K562 (cell line): Measurements from ENCODE around the gene LGALS13. TPM values are rescaled to one million over a fixed set of nuclear protein-coding genes. Genes with fewer than 3 reads are reported as not detected.

ENCODE experiments used
- ATAC-seq: fragments of 200-7000 bp; cut with Tn5 transposase; 3 replicates; pipeline ENCODE4 v1.9.1; 2020; ENCODE audit warnings: moderate library complexity
- BruUV-seq: library from RNA; stranded (reverse); fragments of 400-500 nt; replicated peaks from 2 replicates; lab custom pipeline; 2021; lab: Mats Ljungman, UMichigan
- CTCF ChIA-PET: fragments of 300-600 bp; formaldehyde crosslinking; extraction: SDS; loops from one replicate; lab custom pipeline; 2021; ENCODE audit warnings: low intra/inter-chr PET ratio; lab: Yijun Ruan, JAX
- POLR2A ChIA-PET: fragments of 300-600, 350-650 bp; sonication (Branson Sonifier 250); formaldehyde crosslinking; extraction: SDS; loops from one replicate; lab custom pipeline; 2021; ENCODE audit warnings: antibody characterized with exemption, inconsistent platforms; lab: Yijun Ruan, JAX
- DNase-seq, 4 experiments: peaks; one replicate each; pipeline versions ENCODE4 v3.0.0 to v3.0.0-alpha.2; 2011 to 2018; ENCODE audit warnings: low spot score in 3 of 4, mixed read lengths in 3 of 4; ENCODE audit errors: extremely low read depth in 1 of 4
- FAIRE-seq: peaks from 2 replicates; lab custom pipeline; 2011; peaks lifted over from hg19 to GRCh38; lab: Jason Lieb, UNC
- H2AFZ ChIP-seq: 2 replicates; pipeline ENCODE4 v1.6.0; 2011; ENCODE audit warnings: low read depth, low read length, control low read depth, inconsistent platforms
- H3K27ac ChIP-seq: fragments of 200-600 bp; 3 replicates; pipeline ENCODE4 v1.8.0; 2011; ENCODE audit warnings: low read depth, mild to moderate bottlenecking, control low read depth, inconsistent platforms, low read length, moderate library complexity, mixed read lengths; ENCODE audit errors: extremely low read depth
- H3K27me3 ChIP-seq, 2 experiments: fragments of 300-600 bp in 1 of 2; 2 replicates in 1 of 2; 3 replicates in 1 of 2; pipeline versions ENCODE4 v1.6.0 to v1.8.0; 2011; ENCODE audit warnings: inconsistent platforms in 2 of 2, low read length in 2 of 2, mild to moderate bottlenecking in 1 of 2, mixed read lengths in 1 of 2, moderate library complexity in 1 of 2; ENCODE audit not compliant: control insufficient read depth in 2 of 2, insufficient read depth in 2 of 2
- H3K36me3 ChIP-seq: fragments of 300-600 bp; 3 replicates; pipeline ENCODE4 v1.8.0; 2011; ENCODE audit warnings: mild to moderate bottlenecking, low read length, inconsistent platforms; ENCODE audit not compliant: control insufficient read depth, insufficient read depth
- H3K4me1 ChIP-seq, 2 experiments: fragments of 200-600 bp in 1 of 2; replicated peaks in 1 of 2; 2 replicates in 1 of 2; 3 replicates in 1 of 2; pipeline versions ENCODE4 v1.5.1 to v1.8.0; 2011; ENCODE audit warnings: inconsistent platforms in 2 of 2, low read length in 2 of 2, mild to moderate bottlenecking in 1 of 2, mixed read lengths in 1 of 2, moderate library complexity in 1 of 2; ENCODE audit not compliant: control insufficient read depth in 2 of 2, insufficient read depth in 2 of 2
- H3K4me2 ChIP-seq: 2 replicates; pipeline ENCODE4 v1.6.1; 2011; ENCODE audit warnings: low read length, control low read depth, inconsistent platforms, mixed read lengths; ENCODE audit not compliant: insufficient read depth
- H3K4me3 ChIP-seq: fragments of 200-600 bp; sonication (generic), shearing (Covaris generic); 2 replicates; pipeline ENCODE4 v1.5.1; 2016; ENCODE audit warnings: control low read depth, inconsistent platforms
- H3K79me2 ChIP-seq: fragments of 200-600 bp; 3 replicates; pipeline ENCODE4 v1.8.0; 2011; ENCODE audit warnings: low read length, inconsistent platforms; ENCODE audit not compliant: control insufficient read depth, insufficient read depth
- H3K9ac ChIP-seq, 2 experiments: 2 replicates each; pipeline versions ENCODE4 v1.6.0 to v1.6.1; 2011; ENCODE audit warnings: low read depth in 2 of 2, low read length in 2 of 2, control low read depth in 1 of 2, inconsistent platforms in 1 of 2, mild to moderate bottlenecking in 1 of 2, mixed read lengths in 1 of 2; ENCODE audit not compliant: insufficient read depth in 1 of 2
- H3K9me1 ChIP-seq: one replicate; pipeline ENCODE4 v1.6.0; 2011; ENCODE audit warnings: inconsistent platforms, mild to moderate bottlenecking, low read length, moderate library complexity; ENCODE audit not compliant: control insufficient read depth, insufficient read depth
- H3K9me3 ChIP-seq: replicated peaks from 2 replicates; pipeline ENCODE4 v1.5.1; 2011; ENCODE audit warnings: low read depth, low read length, inconsistent platforms; ENCODE audit not compliant: control insufficient read depth, insufficient read depth
- H4K20me1 ChIP-seq: replicated peaks from 2 replicates; pipeline ENCODE4 v1.6.1; 2011; ENCODE audit warnings: low read length, inconsistent platforms, mixed read lengths; ENCODE audit not compliant: control insufficient read depth, insufficient read depth
- ASH1L ChIP-seq: fragments of 450-650 bp; IDR thresholded peaks from 2 replicates; pipeline ENCODE4 v1.6.1; 2018; ENCODE audit warnings: borderline replicate concordance, mild to moderate bottlenecking, low read depth; ENCODE audit not compliant: partially characterized antibody
- ESRRB ChIP-seq: fragments of 250-450 bp; sonication (Bioruptor Pico); IDR thresholded peaks from 2 replicates; pipeline ENCODE4 v1.5.0; 2020; ENCODE audit warnings: mild to moderate bottlenecking, moderate library complexity, borderline replicate concordance
- HDGF ChIP-seq: fragments of 450-650 bp; IDR thresholded peaks from 2 replicates; pipeline ENCODE4 v1.6.1; 2016
- ILF3 ChIP-seq: fragments of 450-650 bp; IDR thresholded peaks from 2 replicates; pipeline ENCODE4 v1.6.1; 2018; ENCODE audit warnings: antibody characterized with exemption, mild to moderate bottlenecking, moderate library complexity, borderline replicate concordance
- NR2F6 ChIP-seq: fragments of 450-650 bp; formaldehyde crosslinking; IDR thresholded peaks from 2 replicates; pipeline ENCODE4 v1.4.0; 2020; ENCODE audit warnings: mild to moderate bottlenecking
- RAD21 ChIP-seq, 2 experiments: fragments of 250-450 bp in 1 of 2; fragments of 450-650 bp in 1 of 2; sonication (Bioruptor Pico) in 1 of 2; formaldehyde crosslinking in 1 of 2; IDR thresholded peaks in 1 of 2; conservative IDR thresholded peaks in 1 of 2; 2 replicates each; pipeline versions ENCODE4 v1.4.0 to v1.8.0; 2020 to 2022; ENCODE audit warnings: mild to moderate bottlenecking in 2 of 2, moderate library complexity in 1 of 2
- RBM39 ChIP-seq: fragments of 200-400 bp; formaldehyde crosslinking; optimal IDR thresholded peaks from 2 replicates; pipeline ENCODE3; 2018; ENCODE audit warnings: low read depth, low read length
- SUPT5H ChIP-seq: fragments of 450-650 bp; IDR thresholded peaks from 2 replicates; pipeline ENCODE4 v1.6.1; 2016
- TCF7 ChIP-seq: sonication (generic); IDR thresholded peaks from 2 replicates; pipeline ENCODE4 v1.6.1; 2016; ENCODE audit warnings: antibody characterized with exemption, borderline replicate concordance
- ZKSCAN8 ChIP-seq: fragments of 200-800 bp; sonication (Bioruptor generic); IDR thresholded peaks from 2 replicates; pipeline ENCODE4 v1.6.1; 2016; ENCODE audit warnings: missing genetic modification characterization, missing compliant biosample characterization
- ZNF133 ChIP-seq: fragments of 250-450 bp; sonication (Bioruptor Pico); IDR thresholded peaks from 2 replicates; pipeline ENCODE4 v1.4.0; 2020; ENCODE audit warnings: mild to moderate bottlenecking
- ZNF175 ChIP-seq: fragments of 200-800 bp; sonication (Bioruptor generic); IDR thresholded peaks from 2 replicates; pipeline ENCODE4 v1.6.1; 2016; ENCODE audit warnings: low read depth, mild to moderate bottlenecking, missing genetic modification characterization, missing compliant biosample characterization
- WGBS: fragments of 100-300 bp; shearing (Covaris generic); methylation state at CpG from one replicate; pipeline ENCODE4 v1.1.6; 2016; ENCODE audit warnings: low coverage, mixed read lengths; ENCODE audit not compliant: insufficient coverage; ENCODE audit errors: missing lambda C conversion rate; 5-methylcytosine and 5-hydroxymethylcytosine counted together
- in situ Hi-C: fragments of 300-500 bp; cut with MboI; formaldehyde crosslinking; loops from 4 replicates; pipeline ENCODE4 v1.15.0; 2018; ENCODE audit warnings: inconsistent platforms, mixed read lengths
- intact Hi-C: fragments of 100-400 bp; cut with micrococcal nuclease; formaldehyde crosslinking; loops from 2 replicates; pipeline ENCODE4 v1.14.2; 2022
- polyA plus RNA-seq, 8 experiments: library from polyadenylated mRNA; depleted of rRNA in 4 of 8; stranded (reverse) in 5 of 8; unstranded in 3 of 8; fragments of >200 nt; fragmentation: Nextera tagmentation in 2 of 8; fragmentation: Illumina TruSeq in 1 of 8; extraction: Ambion mirVana in 2 of 8; extraction: Trizol in 1 of 8; gene quantifications; 2 replicates each; pipeline versions ENCODE4 v1.2.1 to v1.2.3, GENCODE V29; 2011 to 2014; ENCODE audit warnings: inconsistent platforms in 1 of 8, missing spikeins in 1 of 8
- total RNA-seq, 7 experiments: library from RNA; depleted of rRNA in 6 of 7; stranded (reverse); fragments of >200 nt in 6 of 7; fragmentation: Illumina TruSeq in 2 of 7; extraction: Trizol in 2 of 7; gene quantifications; 2 replicates each; pipeline versions ENCODE4 v1.2.1 to v1.2.3, GENCODE V29; 2011 to 2021; ENCODE audit warnings: low replicate concordance in 1 of 7
- TF ChIP-seq, protein P1 (sequence below): fragments of 450-650 bp; IDR thresholded peaks from one replicate; pipeline ENCODE4 v1.6.1; 2018; ENCODE audit warnings: mild to moderate bottlenecking, moderate library complexity; ENCODE audit not compliant: partially characterized antibody
- TF ChIP-seq, protein P2 (sequence below), 2 experiments: fragments of 450-650 bp in 1 of 2; sonication (generic) in 1 of 2; formaldehyde crosslinking in 1 of 2; IDR thresholded peaks in 1 of 2; conservative IDR thresholded peaks in 1 of 2; 2 replicates each; pipeline versions ENCODE4 v1.6.1 to v1.8.1; 2016 to 2023; ENCODE audit warnings: mild to moderate bottlenecking in 2 of 2, moderate library complexity in 2 of 2, inconsistent platforms in 1 of 2, missing genetic modification reagents in 1 of 2

Gene LGALS13
- total and polyA plus RNA-seq, 9 of the 15 experiments (the other 6 are each of a cell fraction or from before 2014, with no cell fraction given), result 0.11 to 0.43 TPM; not detected in 7

- Histone ChIP-seq H3K27me3 (peaks cover 0 to 10% of the 10 kb centered on the region in 2 experiments; a peak in 2 of 5 replicates), H2AFZ (no peak overlapping the region), H3K36me3 (no peaks in the 10 kb centered on the region), H3K9ac (no peak overlapping the region), H4K20me1 (no peaks in the 10 kb centered on the region), H3K79me2 (no peaks in the 10 kb centered on the region), H3K4me3 (no peak overlapping the region), H3K4me2 (no peak overlapping the region), H3K4me1 (no peaks in the 10 kb centered on the region), H3K9me1 (no peaks in the 10 kb centered on the region), H3K27ac (no peak overlapping the region), H3K9me3 (no peaks in the 10 kb centered on the region)
- ChIA-PET CTCF (interaction anchor here (0.5 kb wide), 1 partner anchor 459 kb away, joined by 7 read pairs; no protein-coding TSS in a partner anchor), POLR2A (no interaction called here)
- ATAC-seq (no peak), FAIRE-seq (no peak), DNase-seq (no peak)
- no TSS peak for BruUV-seq
- no peak for TF ChIP-seq TCF7
- TF ChIP-seq RBM39, result no peak
- TF ChIP-seq, protein P1, sequence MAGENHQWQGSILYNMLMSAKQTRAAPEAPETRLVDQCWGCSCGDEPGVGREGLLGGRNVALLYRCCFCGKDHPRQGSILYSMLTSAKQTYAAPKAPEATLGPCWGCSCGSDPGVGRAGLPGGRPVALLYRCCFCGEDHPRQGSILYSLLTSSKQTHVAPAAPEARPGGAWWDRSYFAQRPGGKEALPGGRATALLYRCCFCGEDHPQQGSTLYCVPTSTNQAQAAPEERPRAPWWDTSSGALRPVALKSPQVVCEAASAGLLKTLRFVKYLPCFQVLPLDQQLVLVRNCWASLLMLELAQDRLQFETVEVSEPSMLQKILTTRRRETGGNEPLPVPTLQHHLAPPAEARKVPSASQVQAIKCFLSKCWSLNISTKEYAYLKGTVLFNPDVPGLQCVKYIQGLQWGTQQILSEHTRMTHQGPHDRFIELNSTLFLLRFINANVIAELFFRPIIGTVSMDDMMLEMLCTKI, result no peak
- no peak for TF ChIP-seq ZKSCAN8 (CRISPR knock-in tag)
- TF ChIP-seq, protein P2, sequence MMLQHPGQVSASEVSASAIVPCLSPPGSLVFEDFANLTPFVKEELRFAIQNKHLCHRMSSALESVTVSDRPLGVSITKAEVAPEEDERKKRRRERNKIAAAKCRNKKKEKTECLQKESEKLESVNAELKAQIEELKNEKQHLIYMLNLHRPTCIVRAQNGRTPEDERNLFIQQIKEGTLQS (IDR thresholded peaks at IDR 0.05), result no peak
- TF ChIP-seq, protein P2 (CRISPR knock-in tag; conservative IDR thresholded peaks at IDR 0.05), result no peak
- TF ChIP-seq ZNF175 (CRISPR knock-in tag), result no peak
- no peak for TF ChIP-seq ZNF133 (CRISPR knock-in tag)
- TF ChIP-seq HDGF, result no peak
- no peak for TF ChIP-seq NR2F6 (CRISPR knock-in tag)
- no peak for TF ChIP-seq ESRRB
- no peak for TF ChIP-seq ASH1L
- no peak for TF ChIP-seq RAD21 (CRISPR knock-in tag; conservative IDR thresholded peaks at IDR 0.05 in 1 of 2, IDR thresholded peaks at IDR 0.05 in 1 of 2)
- no peak for TF ChIP-seq ILF3
- no peak for TF ChIP-seq SUPT5H
- 0% methylated on average over 2 of the region's 2 CpGs for WGBS
- intact Hi-C loops, result no loop called here
- in situ Hi-C loops, result no loop called here
These were observed 14.3 kb upstream of the LGALS13 start for GRCh38 chr19:39588066-39588465.
